ENCODE measurements around the gene SEMA3F.

DNA sequence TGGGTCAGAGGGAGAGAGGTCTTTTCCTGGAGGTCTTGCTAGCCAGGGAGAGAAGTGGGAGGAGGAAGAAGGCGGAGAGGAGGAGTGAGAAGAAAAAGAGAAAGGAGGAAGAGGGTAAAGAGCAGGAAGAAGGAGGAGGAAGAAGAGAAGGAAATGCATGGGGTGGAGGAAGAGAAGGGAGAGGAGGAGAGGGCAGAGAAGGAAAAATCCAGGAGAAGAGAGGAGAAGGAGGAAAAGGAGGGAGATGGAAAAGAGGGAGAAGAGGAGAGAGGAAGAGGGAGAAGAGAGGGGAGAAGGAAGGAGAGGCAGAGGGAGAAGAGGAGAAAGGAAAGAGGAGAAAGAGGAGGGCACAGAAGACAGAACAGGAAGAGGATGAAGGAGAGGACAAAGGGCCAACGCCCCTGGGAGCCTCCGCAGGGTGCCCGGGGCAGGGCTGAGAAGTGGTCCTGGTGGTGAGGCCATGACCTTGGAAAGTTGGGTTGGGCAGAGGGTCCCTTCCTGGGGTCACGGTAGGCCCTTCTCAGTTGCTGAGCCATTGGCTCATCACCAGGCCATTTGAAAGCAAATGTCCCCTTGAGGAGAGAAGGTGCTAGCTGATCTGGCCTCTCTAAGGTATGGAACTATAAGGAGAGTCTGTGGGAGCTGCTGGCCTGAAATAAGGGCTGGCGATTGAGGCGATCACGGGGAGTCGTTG lies 1.2 kb upstream of the SEMA3F start:
- TF ChIP-seq, protein P1, sequence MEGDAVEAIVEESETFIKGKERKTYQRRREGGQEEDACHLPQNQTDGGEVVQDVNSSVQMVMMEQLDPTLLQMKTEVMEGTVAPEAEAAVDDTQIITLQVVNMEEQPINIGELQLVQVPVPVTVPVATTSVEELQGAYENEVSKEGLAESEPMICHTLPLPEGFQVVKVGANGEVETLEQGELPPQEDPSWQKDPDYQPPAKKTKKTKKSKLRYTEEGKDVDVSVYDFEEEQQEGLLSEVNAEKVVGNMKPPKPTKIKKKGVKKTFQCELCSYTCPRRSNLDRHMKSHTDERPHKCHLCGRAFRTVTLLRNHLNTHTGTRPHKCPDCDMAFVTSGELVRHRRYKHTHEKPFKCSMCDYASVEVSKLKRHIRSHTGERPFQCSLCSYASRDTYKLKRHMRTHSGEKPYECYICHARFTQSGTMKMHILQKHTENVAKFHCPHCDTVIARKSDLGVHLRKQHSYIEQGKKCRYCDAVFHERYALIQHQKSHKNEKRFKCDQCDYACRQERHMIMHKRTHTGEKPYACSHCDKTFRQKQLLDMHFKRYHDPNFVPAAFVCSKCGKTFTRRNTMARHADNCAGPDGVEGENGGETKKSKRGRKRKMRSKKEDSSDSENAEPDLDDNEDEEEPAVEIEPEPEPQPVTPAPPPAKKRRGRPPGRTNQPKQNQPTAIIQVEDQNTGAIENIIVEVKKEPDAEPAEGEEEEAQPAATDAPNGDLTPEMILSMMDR (IDR thresholded peaks at IDR 0.05): no peak
- TF ChIP-seq POLR2A (IDR thresholded peaks at IDR 0.05) (no peak), POLR2AphosphoS5 (IDR thresholded peaks at IDR 0.05) (no peak), EP300 (IDR thresholded peaks at IDR 0.05) (no peak)

Measured in upper lobe of left lung (tissue), 4 donors.